ENCODE results near the gene NOC2L. TPM values are rescaled to one million over a fixed set of nuclear protein-coding genes. Genes with fewer than 3 reads are reported as not detected.
A peak's percentile ranks its signal among the peaks of the same experiment; 100 is the strongest.

Gene NOC2L
- polyA plus RNA-seq, 3 donors: 56.1 to 60.0 (median 59.4) TPM

GRCh38 chr1:934991-935750, 23.9 kb downstream of the NOC2L start:
- DNase-seq (ENCODE audit: low read depth in 3 of 3, low spot score in 2 of 3): no peak

GRCh38 chr1:933603-933940, 25.5 kb downstream of the NOC2L start:
- DNase-seq (ENCODE audit: low read depth in 3 of 3, low spot score in 2 of 3): no peak

- no peak for DNase-seq (ENCODE audit: low read depth in 3 of 3, low spot score in 2 of 3)
Observed at GRCh38 chr1:932776-933602, 26.1 kb downstream of the NOC2L start.

GRCh38 chr1:932173-932510, 26.9 kb downstream of the NOC2L start:
- no peak for DNase-seq (ENCODE audit: low read depth in 3 of 3, low spot score in 2 of 3)

- no peak for DNase-seq (ENCODE audit: low read depth in 3 of 3, low spot score in 2 of 3)
Observed at GRCh38 chr1:931380-932172, 27.5 kb downstream of the NOC2L start.

GRCh38 chr1:930633-931138, 28.4 kb downstream of the NOC2L start:
- DNase-seq (ENCODE audit: low read depth in 3 of 3, low spot score in 2 of 3): no peak

GRCh38 chr1:929712-930632, 29.1 kb downstream of the NOC2L start:
- no peak for DNase-seq (ENCODE audit: low read depth in 3 of 3, low spot score in 2 of 3)

- no peak for DNase-seq (ENCODE audit: low read depth in 3 of 3, low spot score in 2 of 3)
Observed at GRCh38 chr1:928825-929661, 30.0 kb downstream of the NOC2L start.

- no peak for DNase-seq (ENCODE audit: low read depth in 3 of 3, low spot score in 2 of 3)
Observed at GRCh38 chr1:927748-928147, 31.3 kb downstream of the NOC2L start.

GRCh38 chr1:927234-927633, 31.8 kb downstream of the NOC2L start:
- no peak for DNase-seq (ENCODE audit: low read depth in 3 of 3, low spot score in 2 of 3)

GRCh38 chr1:925561-926421, 33.3 kb downstream of the NOC2L start:
- no peak for DNase-seq (ENCODE audit: low read depth in 3 of 3, low spot score in 2 of 3)

GRCh38 chr1:924656-925560, 34.1 kb downstream of the NOC2L start:
- DNase-seq (ENCODE audit: low read depth in 3 of 3, low spot score in 2 of 3): no peak

GRCh38 chr1:923991-924655, 34.9 kb downstream of the NOC2L start:
- no peak for DNase-seq (ENCODE audit: low read depth in 3 of 3, low spot score in 2 of 3)

GRCh38 chr1:923131-923990, 35.7 kb downstream of the NOC2L start, which contains the start of gene SAMD11:
SAMD11 (plus strand) TSS chr1:923923; CDS start chr1:924432, 509 bp downstream.
- DNase-seq (ENCODE audit: low read depth in 3 of 3, low spot score in 2 of 3): peak in 1 of 3 donors; percentile 77

- DNase-seq (ENCODE audit: low read depth in 3 of 3, low spot score in 2 of 3): peak in 1 of 3 donors; percentile 88
Observed at GRCh38 chr1:921011-921837, 37.8 kb downstream of the NOC2L start.

All from right renal cortex interstitium (tissue), 3 donors.